ENCODE data around the gene CMTM5.

The CMTM5 gene

GRCh38 chr14:23351681-23352505 is 25.0 kb upstream of the CMTM5 start:
- peaks cover 4% of the 10 kb centered on the region for H3K4me1 ChIP-seq (ENCODE audit: control insufficient read depth, insufficient read depth, low read length)
- H3K36me3 ChIP-seq (ENCODE audit: control insufficient read depth, insufficient read depth, low read length): no peaks in the 10 kb centered on the region
- peak overlapping the region; percentile 71 for H3K4me3 ChIP-seq (ENCODE audit: low read length)
- H3K27me3 ChIP-seq (ENCODE audit: control insufficient read depth, insufficient read depth, low read length): peaks cover 4% of the 10 kb centered on the region
- no peak overlapping the region for H3K9ac ChIP-seq (ENCODE audit: low read length)
- H3K27ac ChIP-seq (ENCODE audit: low read depth, low read length): peak overlapping the region; percentile 49

- no peak within 1 kb of the TSS for H3K9ac ChIP-seq (ENCODE audit: low read length)
- peak within 1 kb of the TSS; percentile 71 for H3K4me3 ChIP-seq (ENCODE audit: low read length)
- peak within 1 kb of the TSS; percentile 52 for H3K27ac ChIP-seq (ENCODE audit: low read depth, low read length)
- peaks cover 4% of the 10 kb centered on the region for H3K4me1 ChIP-seq (ENCODE audit: control insufficient read depth, insufficient read depth, low read length)
- no peaks in the 10 kb centered on the region for H3K36me3 ChIP-seq (ENCODE audit: control insufficient read depth, insufficient read depth, low read length)
- peaks cover 4% of the 10 kb centered on the region for H3K27me3 ChIP-seq (ENCODE audit: control insufficient read depth, insufficient read depth, low read length)
Measured at GRCh38 chr14:23352506-23353432, 24.1 kb upstream of the CMTM5 start, which contains the start of gene SLC22A17. SLC22A17 (minus strand) TSS chr14:23352887.

- no peak overlapping the region for H3K9ac ChIP-seq (ENCODE audit: low read length)
Measured at GRCh38 chr14:23353433-23353780, 23.4 kb upstream of the CMTM5 start.

DNA sequence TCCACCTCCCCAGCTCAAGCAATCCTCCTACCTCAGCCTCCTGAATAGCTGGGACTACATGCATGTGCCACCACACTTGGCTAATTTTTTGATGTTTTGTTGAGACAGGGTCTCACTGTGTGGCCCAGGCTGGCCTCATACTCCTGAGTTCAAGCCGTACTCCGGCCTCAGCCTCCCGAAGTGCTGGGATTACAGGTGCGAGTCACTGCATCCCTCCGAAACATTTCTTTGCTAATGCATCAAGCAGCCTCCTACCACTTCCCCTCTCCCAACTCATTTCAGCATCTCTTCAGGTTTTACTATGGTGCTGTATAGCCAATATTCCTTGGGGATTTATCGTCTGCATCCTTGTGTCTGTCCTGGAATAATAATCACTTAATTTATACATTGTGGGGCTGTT is 21.9 kb upstream of the CMTM5 start:
- no peak overlapping the region for H3K4me3 ChIP-seq (ENCODE audit: low read length)
- no peaks in the 10 kb centered on the region for H3K36me3 ChIP-seq (ENCODE audit: control insufficient read depth, insufficient read depth, low read length)
- H3K27ac ChIP-seq (ENCODE audit: low read depth, low read length): no peak overlapping the region
- H3K27me3 ChIP-seq (ENCODE audit: control insufficient read depth, insufficient read depth, low read length): peaks cover 4% of the 10 kb centered on the region
- H3K9ac ChIP-seq (ENCODE audit: low read length): no peak overlapping the region
- H3K4me1 ChIP-seq (ENCODE audit: control insufficient read depth, insufficient read depth, low read length): peaks cover 4% of the 10 kb centered on the region

More at GRCh38 chr14:23353433-23353780, 23.4 kb upstream of the CMTM5 start:
- Histone ChIP-seq H3K36me3 (ENCODE audit: control insufficient read depth, insufficient read depth, low read length) (no peaks in the 10 kb centered on the region), H3K27ac (ENCODE audit: low read depth, low read length) (no peak overlapping the region), H3K4me1 (ENCODE audit: control insufficient read depth, insufficient read depth, low read length) (peaks cover 4% of the 10 kb centered on the region), H3K27me3 (ENCODE audit: control insufficient read depth, insufficient read depth, low read length) (peaks cover 4% of the 10 kb centered on the region), H3K4me3 (ENCODE audit: low read length) (no peak overlapping the region)

DNA sequence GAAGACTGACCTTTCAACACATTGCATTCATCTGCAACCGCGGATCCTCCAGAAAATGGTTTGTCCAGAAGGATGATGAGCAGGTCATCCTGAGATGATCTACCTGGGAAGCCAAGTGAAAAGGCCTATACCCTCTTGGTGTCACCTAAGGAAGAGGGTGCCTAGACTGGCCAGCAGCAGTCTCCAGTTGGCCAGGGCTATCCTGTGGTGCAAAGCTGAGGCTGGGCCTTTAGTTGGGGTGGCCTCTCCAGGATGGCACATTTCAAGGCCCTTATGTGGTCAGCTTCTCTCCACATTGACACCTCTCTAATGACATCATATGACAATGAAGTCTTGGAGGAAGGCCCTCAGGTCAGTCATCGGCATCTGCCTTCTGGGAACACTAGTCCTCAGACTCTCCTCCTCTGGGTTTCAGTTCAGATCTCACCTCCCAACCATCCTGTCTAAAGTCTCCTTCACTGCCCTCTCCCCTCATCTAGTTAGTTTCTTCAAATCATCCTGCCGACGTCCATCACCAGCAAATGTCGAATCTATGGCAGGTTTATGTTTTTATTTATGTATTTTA is 20.9 kb upstream of the CMTM5 start:
- Histone ChIP-seq H3K4me3 (ENCODE audit: low read length) (no peak overlapping the region), H3K9ac (ENCODE audit: low read length) (no peak overlapping the region), H3K27ac (ENCODE audit: low read depth, low read length) (no peak overlapping the region), H3K27me3 (ENCODE audit: control insufficient read depth, insufficient read depth, low read length) (peaks cover 4% of the 10 kb centered on the region), H3K36me3 (ENCODE audit: control insufficient read depth, insufficient read depth, low read length) (no peaks in the 10 kb centered on the region), H3K4me1 (ENCODE audit: control insufficient read depth, insufficient read depth, low read length) (peaks cover 4% of the 10 kb centered on the region)

DNA sequence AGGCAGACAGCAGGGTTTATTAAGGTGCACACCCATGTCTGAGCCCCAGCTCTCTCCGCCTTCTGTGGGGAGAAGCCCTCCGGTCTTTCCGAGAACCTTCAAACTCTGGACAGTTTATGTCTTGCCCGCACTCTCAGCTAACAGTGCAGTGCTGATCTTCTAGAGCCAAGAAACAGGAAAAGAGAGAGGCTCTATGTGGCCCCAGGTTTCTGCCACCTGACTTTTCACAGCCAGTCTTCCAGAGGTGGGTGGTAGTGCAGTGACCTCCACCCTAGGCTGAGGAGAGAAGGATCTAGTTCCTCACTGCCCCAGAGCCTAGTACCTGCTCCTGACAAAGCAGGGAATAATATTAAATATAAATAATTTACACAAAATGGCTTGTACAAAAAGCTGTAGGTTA is 20.2 kb upstream of the CMTM5 start:
- H3K27ac ChIP-seq (ENCODE audit: low read depth, low read length): no peak overlapping the region
- H3K27me3 ChIP-seq (ENCODE audit: control insufficient read depth, insufficient read depth, low read length): peaks cover 2% of the 10 kb centered on the region

GRCh38 chr14:23357261-23357660 is 19.6 kb upstream of the CMTM5 start:
- no peaks in the 10 kb centered on the region for H3K36me3 ChIP-seq (ENCODE audit: control insufficient read depth, insufficient read depth, low read length)

More for the DNA sequence above, 20.2 kb upstream of the CMTM5 start:
- H3K36me3 ChIP-seq (ENCODE audit: control insufficient read depth, insufficient read depth, low read length): no peaks in the 10 kb centered on the region
- no peak overlapping the region for H3K9ac ChIP-seq (ENCODE audit: low read length)
- no peak overlapping the region for H3K4me3 ChIP-seq (ENCODE audit: low read length)
- H3K4me1 ChIP-seq (ENCODE audit: control insufficient read depth, insufficient read depth, low read length): peaks cover 4% of the 10 kb centered on the region

GRCh38 chr14:23358042-23358441 is 18.8 kb upstream of the CMTM5 start:
- no peak overlapping the region for H3K4me3 ChIP-seq (ENCODE audit: low read length)
- H3K4me1 ChIP-seq (ENCODE audit: control insufficient read depth, insufficient read depth, low read length): peaks cover 2% of the 10 kb centered on the region
- H3K36me3 ChIP-seq (ENCODE audit: control insufficient read depth, insufficient read depth, low read length): no peaks in the 10 kb centered on the region
- no peaks in the 10 kb centered on the region for H3K27me3 ChIP-seq (ENCODE audit: control insufficient read depth, insufficient read depth, low read length)
- H3K27ac ChIP-seq (ENCODE audit: low read depth, low read length): peak overlapping the region; percentile 12
- H3K9ac ChIP-seq (ENCODE audit: low read length): no peak overlapping the region

More at GRCh38 chr14:23357261-23357660, 19.6 kb upstream of the CMTM5 start:
- no peak overlapping the region for H3K27ac ChIP-seq (ENCODE audit: low read depth, low read length)
- H3K4me3 ChIP-seq (ENCODE audit: low read length): no peak overlapping the region
- no peaks in the 10 kb centered on the region for H3K27me3 ChIP-seq (ENCODE audit: control insufficient read depth, insufficient read depth, low read length)
- H3K9ac ChIP-seq (ENCODE audit: low read length): no peak overlapping the region
- peaks cover 2% of the 10 kb centered on the region for H3K4me1 ChIP-seq (ENCODE audit: control insufficient read depth, insufficient read depth, low read length)

- Histone ChIP-seq H3K4me3 (ENCODE audit: low read length) (no peak overlapping the region), H3K27ac (ENCODE audit: low read depth, low read length) (peak overlapping the region; percentile 12), H3K27me3 (ENCODE audit: control insufficient read depth, insufficient read depth, low read length) (no peaks in the 10 kb centered on the region), H3K36me3 (ENCODE audit: control insufficient read depth, insufficient read depth, low read length) (no peaks in the 10 kb centered on the region), H3K9ac (ENCODE audit: low read length) (no peak overlapping the region), H3K4me1 (ENCODE audit: control insufficient read depth, insufficient read depth, low read length) (peaks cover 4% of the 10 kb centered on the region)
Measured at GRCh38 chr14:23358553-23359166, 18.2 kb upstream of the CMTM5 start.

DNA sequence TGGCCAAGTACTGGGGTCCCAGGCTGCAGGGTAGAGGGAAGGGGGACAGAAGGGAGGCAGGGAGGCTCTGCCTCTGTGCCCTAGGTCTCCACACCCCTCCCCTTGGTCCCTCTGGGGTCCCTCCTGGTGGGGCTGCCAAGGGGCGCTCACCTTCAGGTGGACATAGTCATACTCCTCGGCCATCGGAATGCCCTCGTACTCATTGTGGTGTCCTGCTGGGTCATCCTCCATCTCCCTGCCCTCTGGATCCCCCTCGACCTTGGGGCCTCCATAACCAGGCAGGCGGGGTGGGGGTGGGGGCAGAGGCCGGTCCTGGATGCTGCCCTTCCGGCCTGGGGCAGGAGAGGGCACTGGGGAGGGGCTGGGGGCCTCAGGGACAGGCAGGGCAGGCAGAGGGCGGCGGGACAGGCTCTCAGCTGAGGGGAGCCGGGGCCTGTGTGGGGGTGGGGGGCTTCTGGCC is 17.6 kb upstream of the CMTM5 start:
- Histone ChIP-seq H3K9ac (ENCODE audit: low read length) (no peak overlapping the region), H3K27ac (ENCODE audit: low read depth, low read length) (no peak overlapping the region), H3K4me1 (ENCODE audit: control insufficient read depth, insufficient read depth, low read length) (peaks cover 9% of the 10 kb centered on the region), H3K36me3 (ENCODE audit: control insufficient read depth, insufficient read depth, low read length) (no peaks in the 10 kb centered on the region), H3K4me3 (ENCODE audit: low read length) (no peak overlapping the region), H3K27me3 (ENCODE audit: control insufficient read depth, insufficient read depth, low read length) (peaks cover 1% of the 10 kb centered on the region)

DNA sequence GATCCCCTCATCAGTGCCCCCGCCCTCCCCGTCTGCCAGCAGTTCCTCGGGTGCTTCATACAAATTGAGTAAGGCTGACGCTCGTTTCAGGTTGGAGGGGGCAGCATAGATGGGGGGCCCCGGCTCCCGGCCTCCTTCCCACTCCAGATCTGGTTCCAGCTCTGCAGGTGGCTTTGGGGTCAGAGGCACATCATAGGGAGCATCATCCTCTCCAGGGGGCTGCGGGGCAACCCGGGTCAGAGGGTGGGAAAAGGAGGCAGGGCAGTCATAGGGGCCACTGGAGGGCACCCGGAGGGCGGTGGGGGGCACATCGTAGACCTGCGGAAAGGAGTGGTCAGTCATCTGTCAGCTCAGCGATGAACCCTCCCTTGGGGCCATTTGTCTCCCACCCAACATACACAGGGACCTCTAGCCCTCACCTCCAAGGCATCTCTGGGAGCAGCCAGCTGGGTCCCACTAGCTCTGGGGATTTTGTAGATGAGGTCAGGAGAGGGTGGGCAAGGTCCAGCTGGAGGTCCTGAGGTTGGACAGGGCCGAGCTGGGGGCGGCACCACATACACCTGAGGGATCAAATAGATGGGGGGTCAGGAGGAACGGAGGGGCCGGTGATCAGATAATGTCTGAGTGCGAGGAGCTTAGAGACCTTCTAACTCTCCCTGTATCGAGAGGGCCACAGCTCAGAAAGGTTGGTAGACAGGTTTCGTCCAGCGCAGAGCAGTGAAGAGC is 17.0 kb upstream of the CMTM5 start:
- H3K36me3 ChIP-seq (ENCODE audit: control insufficient read depth, insufficient read depth, low read length): no peaks in the 10 kb centered on the region
- H3K27ac ChIP-seq (ENCODE audit: low read depth, low read length): no peak overlapping the region
- no peak overlapping the region for H3K9ac ChIP-seq (ENCODE audit: low read length)
- peaks cover 11% of the 10 kb centered on the region for H3K4me1 ChIP-seq (ENCODE audit: control insufficient read depth, insufficient read depth, low read length)
- H3K27me3 ChIP-seq (ENCODE audit: control insufficient read depth, insufficient read depth, low read length): peaks cover 4% of the 10 kb centered on the region
- no peak overlapping the region for H3K4me3 ChIP-seq (ENCODE audit: low read length)

Measured in rectal smooth muscle tissue (tissue), 1 donor.